ENCODE results near the gene ZNF771. TPM values are rescaled to one million over a fixed set of nuclear protein-coding genes. Genes with fewer than 3 reads are reported as not detected.
A peak's percentile ranks its signal among the peaks of the same experiment; 100 is the strongest.
"Not testable (repeated sequence)": the region's sequence is repeated elsewhere in the genome, so short reads cannot be mapped to it uniquely, and the experiment has no call there.

ZNF771 gene
- total RNA-seq, 4 donors from 2014 or later: 20.1 to 25.3 (median 22.7) TPM

GRCh38 chr16:30395155-30395991 is 12.0 kb upstream of the ZNF771 start, which contains the start of gene ZNF48:
TSS of gene ZNF48 (plus strand) at chr16:30395420. CDS start at chr16:30395795, 375 bp downstream.
- H3K4me1 ChIP-seq: peaks cover 18 to 55% (median 49%) of the 10 kb centered on the region in 4 donors
- H3K4me3 ChIP-seq: peak within 1 kb of the TSS; percentile 82 to 98 (median 91)
- no peaks in the 10 kb centered on the region for H3K9me3 ChIP-seq
- H3K27ac ChIP-seq (replicated peaks in 1 of 4): peak within 1 kb of the TSS; percentile 86 to 90 (median 89)
- 0% methylated on average over 7 of the region's 103 CpGs for WGBS
- DNase-seq (ENCODE audit: extremely low spot score): no peak
- H3K27me3 ChIP-seq: no peaks in the 10 kb centered on the region
- H3K36me3 ChIP-seq: peaks cover 6 to 22% (median 16%) of the 10 kb centered on the region in 4 donors
- TF ChIP-seq POLR2A (IDR thresholded peaks at IDR 0.05; ENCODE audit: low read depth) (peak; percentile 29), POLR2AphosphoS5 (IDR thresholded peaks at IDR 0.05) (peak; percentile 72 to 79), CTCF (IDR thresholded peaks at IDR 0.05) (peak; percentile 26 to 56 (median 47)), EP300 (IDR thresholded peaks at IDR 0.05) (no peak)
- intact Hi-C loops (cut with DNase I): no loop called here

DNA sequence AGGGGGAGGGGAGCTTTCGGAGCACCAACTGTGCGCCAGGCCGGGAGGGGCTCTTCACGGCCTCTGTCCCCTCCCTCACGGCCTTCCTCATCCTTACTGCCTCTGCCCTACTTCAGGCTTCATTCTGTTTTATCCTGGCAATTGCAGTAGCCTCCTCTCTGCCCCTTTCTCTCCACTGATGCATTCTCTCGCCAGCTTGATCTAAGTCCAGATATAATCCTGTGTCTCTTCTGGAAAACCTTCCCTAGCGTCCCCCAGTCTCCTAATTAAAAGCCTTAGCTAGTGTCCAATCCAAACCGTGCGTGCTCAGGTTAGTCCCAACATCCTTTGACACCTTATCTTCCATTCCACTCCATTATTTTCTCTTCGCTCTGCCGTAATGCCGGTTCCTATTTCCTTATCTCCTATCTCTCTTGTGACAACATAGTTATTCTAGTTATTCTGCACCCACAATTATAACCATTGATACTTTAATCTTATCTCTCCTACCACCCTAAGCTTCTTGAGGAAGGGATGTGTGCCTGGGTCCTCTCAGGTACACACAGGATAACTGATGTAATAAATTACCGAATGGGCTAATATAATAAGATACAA is 11.3 kb upstream of the ZNF771 start:
- intact Hi-C loops (cut with DNase I): no loop called here
- no peak for DNase-seq (ENCODE audit: extremely low spot score)
- Histone ChIP-seq H3K27ac (replicated peaks in 1 of 4) (peak overlapping the region; percentile 86 to 90 (median 89)), H3K36me3 (peaks cover 6 to 22% (median 16%) of the 10 kb centered on the region in 4 donors), H3K4me3 (peak overlapping the region; percentile 82 to 98 (median 91)), H3K4me1 (peaks cover 22 to 59% (median 54%) of the 10 kb centered on the region in 4 donors), H3K9me3 (no peaks in the 10 kb centered on the region), H3K27me3 (no peaks in the 10 kb centered on the region)
- 20% methylated on average over 9 of the region's 13 CpGs for WGBS
- no peak for TF ChIP-seq POLR2A (IDR thresholded peaks at IDR 0.05; ENCODE audit: low read depth)
- no peak for TF ChIP-seq POLR2AphosphoS5 (IDR thresholded peaks at IDR 0.05)
- no peak for TF ChIP-seq EP300 (IDR thresholded peaks at IDR 0.05)
- no peak for TF ChIP-seq CTCF (IDR thresholded peaks at IDR 0.05)

DNA sequence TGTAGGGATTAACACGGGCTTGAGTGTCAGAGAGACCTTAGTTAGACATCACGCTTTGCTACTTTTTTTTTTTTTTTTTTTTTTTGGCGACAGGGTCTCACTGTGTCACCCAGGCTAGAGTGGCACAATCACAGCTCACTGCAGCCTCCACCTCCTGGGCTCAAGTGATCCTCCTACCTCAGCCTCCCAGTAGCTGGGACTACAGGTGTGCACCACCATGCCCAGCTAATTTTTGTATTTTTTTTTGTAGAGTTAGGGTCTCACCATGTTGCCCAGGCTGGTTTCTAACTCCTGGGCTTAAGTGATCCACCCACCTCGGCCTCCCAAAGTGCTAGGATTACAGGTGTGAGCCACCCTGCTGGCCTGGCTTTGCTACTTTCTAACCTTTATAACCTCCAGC is 10.8 kb upstream of the ZNF771 start:
- H3K9me3 ChIP-seq; DNase-seq (ENCODE audit: extremely low spot score); H3K27me3 ChIP-seq; intact Hi-C loops (cut with DNase I); H3K27ac ChIP-seq (replicated peaks in 1 of 4): not testable (repeated sequence)
- Histone ChIP-seq H3K4me1 (peaks cover 24 to 61% (median 57%) of the 10 kb centered on the region in 4 donors), H3K36me3 (peaks cover 6 to 22% (median 16%) of the 10 kb centered on the region in 4 donors), H3K4me3 (peak overlapping the region in 1 of 4 donors; percentile 93)
- 76% methylated on average over 4 of the region's 4 CpGs for WGBS

- Histone ChIP-seq H3K27me3 (no peaks in the 10 kb centered on the region), H3K4me1 (peaks cover 24 to 61% (median 57%) of the 10 kb centered on the region in 4 donors), H3K4me3 (no peak overlapping the region), H3K27ac (replicated peaks in 1 of 4) (no peak overlapping the region), H3K36me3 (peaks cover 6 to 22% (median 16%) of the 10 kb centered on the region in 4 donors), H3K9me3 (no peaks in the 10 kb centered on the region)
- no peak for TF ChIP-seq EP300 (IDR thresholded peaks at IDR 0.05)
- no peak for TF ChIP-seq POLR2A (IDR thresholded peaks at IDR 0.05; ENCODE audit: low read depth)
- no peak for TF ChIP-seq POLR2AphosphoS5 (IDR thresholded peaks at IDR 0.05)
- TF ChIP-seq CTCF (IDR thresholded peaks at IDR 0.05): no peak
- DNase-seq (ENCODE audit: extremely low spot score): no peak
- WGBS: 70% methylated on average over 4 of the region's 4 CpGs
- intact Hi-C loops (cut with DNase I): no loop called here
Observed at GRCh38 chr16:30397056-30397455, 10.3 kb upstream of the ZNF771 start.
